NCI-H524 (cell line): ENCODE data around the gene PTPN3.

Experiments used
- DNase-seq, 2 experiments: peaks; one replicate each; lab custom pipeline; 2025; lab: John Stamatoyannopoulos, UW

PTPN3 gene

GRCh38 chr9:109453210-109453842, 44.8 kb downstream of the PTPN3 start:
- DNase-seq: no peak

- DNase-seq: no peak
Observed at GRCh38 chr9:109452761-109453160, 45.3 kb downstream of the PTPN3 start.

GRCh38 chr9:109451311-109452025, 46.6 kb downstream of the PTPN3 start:
- DNase-seq: peak in 1 of 2 experiments; percentile 19

GRCh38 chr9:109450346-109450745, 47.8 kb downstream of the PTPN3 start:
- DNase-seq: no peak

- DNase-seq: no peak
Observed at GRCh38 chr9:109449036-109449798, 48.9 kb downstream of the PTPN3 start.

- DNase-seq: no peak
Observed at GRCh38 chr9:109448223-109448622, 49.9 kb downstream of the PTPN3 start.

- DNase-seq: no peak
Observed at GRCh38 chr9:109447329-109448076, 50.6 kb downstream of the PTPN3 start.

GRCh38 chr9:109444771-109445320, 53.3 kb downstream of the PTPN3 start:
- no peak for DNase-seq

GRCh38 chr9:109442716-109443115, 55.4 kb downstream of the PTPN3 start:
- DNase-seq: no peak

- DNase-seq: peak; percentile 61 to 83
Observed at GRCh38 chr9:109441296-109441695, 56.8 kb downstream of the PTPN3 start.

- DNase-seq: peak; percentile 71 to 90
Observed at GRCh38 chr9:109440797-109441287, 57.3 kb downstream of the PTPN3 start.

GRCh38 chr9:109440117-109440515, 58.0 kb downstream of the PTPN3 start:
- no peak for DNase-seq

GRCh38 chr9:109439378-109440116, 58.6 kb downstream of the PTPN3 start:
- DNase-seq: no peak

GRCh38 chr9:109437286-109437685, 60.8 kb downstream of the PTPN3 start:
- DNase-seq: no peak

GRCh38 chr9:109436071-109436470, 62.0 kb downstream of the PTPN3 start:
- DNase-seq: no peak

- no peak for DNase-seq
Observed at GRCh38 chr9:109433476-109433875, 64.6 kb downstream of the PTPN3 start.

GRCh38 chr9:109430231-109430630, 67.9 kb downstream of the PTPN3 start:
- no peak for DNase-seq

GRCh38 chr9:109428854-109429253, 69.3 kb downstream of the PTPN3 start:
- DNase-seq: no peak

- DNase-seq: no peak
Observed at GRCh38 chr9:109427886-109428285, 70.2 kb downstream of the PTPN3 start.

GRCh38 chr9:109426626-109427402, 71.3 kb downstream of the PTPN3 start:
- DNase-seq: no peak
